SK-N-MC (cell line): ENCODE results near the gene DYNLT5.

Experiments
- EZH2 ChIP-seq: fragments of 200-600 bp; sonication (generic); IDR thresholded peaks from one replicate; pipeline ENCODE4 v1.6.1; 2017; ENCODE audit warnings: antibody characterized with exemption
- FOXP2 ChIP-seq: optimal IDR thresholded peaks from 2 replicates; pipeline ENCODE3; 2011; ENCODE audit warnings: mild to moderate bottlenecking, moderate library complexity; ENCODE audit not compliant: insufficient read depth; ENCODE audit errors: extremely low read length, control extremely low read depth
- POLR2AphosphoS5 ChIP-seq: IDR thresholded peaks from 2 replicates; pipeline ENCODE4 v1.6.1; 2012; ENCODE audit warnings: mild to moderate bottlenecking, low read depth, low read length, borderline replicate concordance

DNA sequence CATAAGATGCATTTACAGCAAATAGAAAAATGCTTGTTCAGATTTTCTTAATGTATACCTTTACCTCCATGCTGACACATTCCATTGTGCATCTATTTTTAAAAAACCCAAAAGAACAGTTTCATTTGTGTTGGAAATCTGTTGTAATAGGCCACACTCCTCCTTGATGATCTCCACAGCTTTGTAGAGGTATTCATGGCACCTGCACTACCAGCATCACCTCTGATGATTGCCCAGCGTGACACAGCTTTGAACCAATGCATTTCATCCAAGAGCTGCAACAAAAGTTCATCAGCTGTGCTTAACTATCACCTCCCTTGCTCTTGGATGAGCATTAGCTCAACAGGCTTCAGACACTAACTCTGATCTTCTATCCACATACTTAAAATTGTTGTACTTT, 8.2 kb downstream of the DYNLT5 start:
- TF ChIP-seq EZH2 (no peak), POLR2AphosphoS5 (no peak), FOXP2 (no peak)
